Kidney epithelial cell (primary cell): ENCODE measurements around the gene IDH3A. TPM values are rescaled to one million over a fixed set of nuclear protein-coding genes. Genes with fewer than 3 reads are reported as not detected.

Experiments used
- DNase-seq: peaks from one replicate; pipeline ENCODE4 v3.0.0-alpha.2; 2010; ENCODE audit warnings: low read depth
- H3K27me3 ChIP-seq: 2 replicates; pipeline ENCODE4 v1.6.0; 2011; ENCODE audit warnings: low read length; ENCODE audit not compliant: control insufficient read depth, insufficient read depth
- H3K36me3 ChIP-seq: 2 replicates; pipeline ENCODE4 v1.5.1; 2011; ENCODE audit warnings: low read length; ENCODE audit not compliant: control insufficient read depth, insufficient read depth
- H3K4me3 ChIP-seq: 2 replicates; pipeline ENCODE4 v1.5.1; 2011; ENCODE audit warnings: low read depth, mild to moderate bottlenecking, control low read depth, low read length
- CTCF ChIP-seq: IDR thresholded peaks from 2 replicates; pipeline ENCODE4 v1.5.1; 2011; ENCODE audit warnings: mild to moderate bottlenecking, moderate library complexity, low read length, control low read depth, inconsistent platforms; ENCODE audit not compliant: insufficient read depth, poor library complexity, severe bottlenecking
- total RNA-seq: library from RNA; depleted of rRNA; stranded (reverse); fragments of >200 nt; gene quantifications from 2 replicates; pipeline ENCODE4 v1.2.3, GENCODE V29; 2015

Gene IDH3A
- total RNA-seq, 1 donor from 2014 or later, result 60.4 TPM

GRCh38 chr15:78182336-78182700 is 33.2 kb downstream of the IDH3A start:
- DNase-seq, result no peak
- H3K36me3 ChIP-seq, result no peaks in the 10 kb centered on the region
- TF ChIP-seq CTCF, result no peak
- H3K27me3 ChIP-seq, result peaks cover 3% of the 10 kb centered on the region
- no peak overlapping the region for H3K4me3 ChIP-seq

GRCh38 chr15:78182821-78183220 is 33.7 kb downstream of the IDH3A start:
- H3K27me3 ChIP-seq, result no peaks in the 10 kb centered on the region
- no peak for TF ChIP-seq CTCF
- no peaks in the 10 kb centered on the region for H3K36me3 ChIP-seq
- no peak overlapping the region for H3K4me3 ChIP-seq
- DNase-seq, result no peak

GRCh38 chr15:78192826-78193594 is 43.8 kb downstream of the IDH3A start:
- no peak overlapping the region for H3K4me3 ChIP-seq
- DNase-seq, result no peak
- no peak for TF ChIP-seq CTCF
- no peaks in the 10 kb centered on the region for H3K36me3 ChIP-seq
- peaks cover 3% of the 10 kb centered on the region for H3K27me3 ChIP-seq

GRCh38 chr15:78193731-78194567 is 44.8 kb downstream of the IDH3A start:
- no peak for DNase-seq
- no peak for TF ChIP-seq CTCF
- Histone ChIP-seq H3K27me3 (peaks cover 3% of the 10 kb centered on the region), H3K4me3 (no peak overlapping the region), H3K36me3 (no peaks in the 10 kb centered on the region)

GRCh38 chr15:78194568-78194925 is 45.4 kb downstream of the IDH3A start:
- Histone ChIP-seq H3K4me3 (no peak overlapping the region), H3K27me3 (peaks cover 3% of the 10 kb centered on the region), H3K36me3 (no peaks in the 10 kb centered on the region)
- TF ChIP-seq CTCF, result no peak
- DNase-seq, result no peak

GRCh38 chr15:78195735-78196201 is 46.6 kb downstream of the IDH3A start:
- peaks cover 7% of the 10 kb centered on the region for H3K27me3 ChIP-seq
- no peak for DNase-seq
- peak; percentile 79 for TF ChIP-seq CTCF
- no peaks in the 10 kb centered on the region for H3K36me3 ChIP-seq
- H3K4me3 ChIP-seq, result no peak overlapping the region
